ENCODE results near the gene CIB1.

DNA sequence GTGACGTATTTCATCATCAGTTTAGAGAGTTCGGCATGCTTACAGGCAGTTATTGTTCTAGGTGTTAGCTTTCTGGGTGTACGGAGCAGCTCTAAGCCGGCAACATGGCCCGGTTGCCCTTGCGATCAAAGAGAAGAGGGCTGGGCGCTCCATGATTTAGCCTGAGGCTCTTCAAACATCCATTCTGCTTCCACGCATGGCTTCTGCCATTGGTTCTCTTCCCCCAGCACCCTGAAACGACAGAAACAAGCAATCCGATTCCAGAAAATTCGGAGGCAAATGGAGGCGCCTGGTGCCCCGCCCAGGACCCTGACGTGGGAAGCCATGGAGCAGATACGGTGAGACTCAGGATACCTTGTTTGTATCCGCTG lies 32.3 kb upstream of the CIB1 start:
- TF ChIP-seq, protein P1, sequence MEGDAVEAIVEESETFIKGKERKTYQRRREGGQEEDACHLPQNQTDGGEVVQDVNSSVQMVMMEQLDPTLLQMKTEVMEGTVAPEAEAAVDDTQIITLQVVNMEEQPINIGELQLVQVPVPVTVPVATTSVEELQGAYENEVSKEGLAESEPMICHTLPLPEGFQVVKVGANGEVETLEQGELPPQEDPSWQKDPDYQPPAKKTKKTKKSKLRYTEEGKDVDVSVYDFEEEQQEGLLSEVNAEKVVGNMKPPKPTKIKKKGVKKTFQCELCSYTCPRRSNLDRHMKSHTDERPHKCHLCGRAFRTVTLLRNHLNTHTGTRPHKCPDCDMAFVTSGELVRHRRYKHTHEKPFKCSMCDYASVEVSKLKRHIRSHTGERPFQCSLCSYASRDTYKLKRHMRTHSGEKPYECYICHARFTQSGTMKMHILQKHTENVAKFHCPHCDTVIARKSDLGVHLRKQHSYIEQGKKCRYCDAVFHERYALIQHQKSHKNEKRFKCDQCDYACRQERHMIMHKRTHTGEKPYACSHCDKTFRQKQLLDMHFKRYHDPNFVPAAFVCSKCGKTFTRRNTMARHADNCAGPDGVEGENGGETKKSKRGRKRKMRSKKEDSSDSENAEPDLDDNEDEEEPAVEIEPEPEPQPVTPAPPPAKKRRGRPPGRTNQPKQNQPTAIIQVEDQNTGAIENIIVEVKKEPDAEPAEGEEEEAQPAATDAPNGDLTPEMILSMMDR (IDR thresholded peaks at IDR 0.05) = no peak
- no peak for TF ChIP-seq POLR2A (IDR thresholded peaks at IDR 0.05)
